Measurements from ENCODE around the gene FOXD4L6. TPM values are rescaled to one million over a fixed set of nuclear protein-coding genes. Genes with fewer than 3 reads are reported as not detected.
"Not testable (repeated sequence)": the region's sequence is repeated elsewhere in the genome, so short reads cannot be mapped to it uniquely, and the experiment has no call there.

FOXD4L6 gene
- total RNA-seq, 1 experiment from 2014 or later: 0.54 TPM

- H3K4me2 ChIP-seq (ENCODE audit: low read length); intact Hi-C loops (cut with micrococcal nuclease); H3K4me1 ChIP-seq (ENCODE audit: control insufficient read depth in 1 of 2, insufficient read depth in 2 of 2, low read length in 2 of 2); H2AFZ ChIP-seq (ENCODE audit: low read depth, low read length, poor library complexity, severe bottlenecking); RAD21 ChIA-PET (ENCODE audit: low non-redundant PET in 1 of 2, low total read pairs in 2 of 2, uncharacterized antibody in 2 of 2, unreplicated experiment in 2 of 2); H3K9me2 ChIP-seq (ENCODE audit: insufficient read depth); H3K27ac ChIP-seq (ENCODE audit: low read depth, low read length); CTCF ChIA-PET; ATAC-seq; H3K9me3 ChIP-seq (ENCODE audit: control insufficient read depth in 1 of 2, insufficient read depth in 1 of 2, low read depth in 1 of 2, low read length in 2 of 2); H3K4me3 ChIP-seq (replicated peaks in 1 of 2; ENCODE audit: low read depth in 1 of 2, low read length in 2 of 2); DNase-seq (ENCODE audit: low read depth, low spot score); H3K27me3 ChIP-seq (ENCODE audit: insufficient read depth, low read length); POLR2A ChIA-PET; H3K9ac ChIP-seq (ENCODE audit: low read length); H3K79me2 ChIP-seq (ENCODE audit: insufficient read depth, low read length); H4K20me1 ChIP-seq (ENCODE audit: insufficient read depth); BruUV-seq (replicated peaks); H3K36me3 ChIP-seq (ENCODE audit: control insufficient read depth in 1 of 2, insufficient read depth in 2 of 2, low read length in 2 of 2): not testable (repeated sequence)
Measured at GRCh38 chr9:41123812-41124211, 4.7 kb downstream of the FOXD4L6 start.

DNA sequence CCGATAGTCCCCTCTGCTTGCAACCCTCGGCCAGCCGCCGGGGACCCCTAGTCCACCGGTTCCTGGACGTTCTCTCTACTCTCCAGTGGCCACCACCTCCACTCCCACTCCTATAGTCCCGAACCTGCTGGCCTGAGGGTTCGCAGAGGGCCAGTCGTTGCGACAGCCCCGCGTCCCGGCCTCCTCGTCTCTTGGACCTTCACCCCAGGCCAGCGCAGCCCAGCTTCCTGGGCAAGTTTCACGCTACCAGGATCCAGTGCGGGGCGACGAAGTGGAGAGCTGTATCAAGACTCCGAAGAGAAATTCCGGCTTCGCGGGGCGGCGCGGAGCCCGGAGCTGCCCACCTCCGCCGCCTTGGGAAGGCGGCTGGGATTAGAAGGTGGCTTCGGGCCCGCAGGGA lies 5.1 kb downstream of the FOXD4L6 start:
- H3K9me2 ChIP-seq (ENCODE audit: insufficient read depth); H3K27me3 ChIP-seq (ENCODE audit: insufficient read depth, low read length); H3K4me1 ChIP-seq (ENCODE audit: control insufficient read depth in 1 of 2, insufficient read depth in 2 of 2, low read length in 2 of 2); H4K20me1 ChIP-seq (ENCODE audit: insufficient read depth); H3K79me2 ChIP-seq (ENCODE audit: insufficient read depth, low read length); H3K4me2 ChIP-seq (ENCODE audit: low read length); BruUV-seq (replicated peaks); H3K36me3 ChIP-seq (ENCODE audit: control insufficient read depth in 1 of 2, insufficient read depth in 2 of 2, low read length in 2 of 2); CTCF ChIA-PET; H3K27ac ChIP-seq (ENCODE audit: low read depth, low read length); ATAC-seq; H3K4me3 ChIP-seq (replicated peaks in 1 of 2; ENCODE audit: low read depth in 1 of 2, low read length in 2 of 2); H3K9ac ChIP-seq (ENCODE audit: low read length); H2AFZ ChIP-seq (ENCODE audit: low read depth, low read length, poor library complexity, severe bottlenecking); H3K9me3 ChIP-seq (ENCODE audit: control insufficient read depth in 1 of 2, insufficient read depth in 1 of 2, low read depth in 1 of 2, low read length in 2 of 2); POLR2A ChIA-PET; RAD21 ChIA-PET (ENCODE audit: low non-redundant PET in 1 of 2, low total read pairs in 2 of 2, uncharacterized antibody in 2 of 2, unreplicated experiment in 2 of 2); intact Hi-C loops (cut with micrococcal nuclease); DNase-seq (ENCODE audit: low read depth, low spot score): not testable (repeated sequence)

GRCh38 chr9:41120696-41121095 lies 7.8 kb downstream of the FOXD4L6 start:
- ATAC-seq; CTCF ChIA-PET; H3K9me2 ChIP-seq (ENCODE audit: insufficient read depth); intact Hi-C loops (cut with micrococcal nuclease); BruUV-seq (replicated peaks); H3K27me3 ChIP-seq (ENCODE audit: insufficient read depth, low read length); H3K9me3 ChIP-seq (ENCODE audit: control insufficient read depth in 1 of 2, insufficient read depth in 1 of 2, low read depth in 1 of 2, low read length in 2 of 2); H3K36me3 ChIP-seq (ENCODE audit: control insufficient read depth in 1 of 2, insufficient read depth in 2 of 2, low read length in 2 of 2); H3K9ac ChIP-seq (ENCODE audit: low read length); H3K4me1 ChIP-seq (ENCODE audit: control insufficient read depth in 1 of 2, insufficient read depth in 2 of 2, low read length in 2 of 2); H3K4me2 ChIP-seq (ENCODE audit: low read length); H4K20me1 ChIP-seq (ENCODE audit: insufficient read depth); H3K27ac ChIP-seq (ENCODE audit: low read depth, low read length); RAD21 ChIA-PET (ENCODE audit: low non-redundant PET in 1 of 2, low total read pairs in 2 of 2, uncharacterized antibody in 2 of 2, unreplicated experiment in 2 of 2); H3K79me2 ChIP-seq (ENCODE audit: insufficient read depth, low read length); DNase-seq (ENCODE audit: low read depth, low spot score); POLR2A ChIA-PET; H3K4me3 ChIP-seq (replicated peaks in 1 of 2; ENCODE audit: low read depth in 1 of 2, low read length in 2 of 2); H2AFZ ChIP-seq (ENCODE audit: low read depth, low read length, poor library complexity, severe bottlenecking): not testable (repeated sequence)

DNA sequence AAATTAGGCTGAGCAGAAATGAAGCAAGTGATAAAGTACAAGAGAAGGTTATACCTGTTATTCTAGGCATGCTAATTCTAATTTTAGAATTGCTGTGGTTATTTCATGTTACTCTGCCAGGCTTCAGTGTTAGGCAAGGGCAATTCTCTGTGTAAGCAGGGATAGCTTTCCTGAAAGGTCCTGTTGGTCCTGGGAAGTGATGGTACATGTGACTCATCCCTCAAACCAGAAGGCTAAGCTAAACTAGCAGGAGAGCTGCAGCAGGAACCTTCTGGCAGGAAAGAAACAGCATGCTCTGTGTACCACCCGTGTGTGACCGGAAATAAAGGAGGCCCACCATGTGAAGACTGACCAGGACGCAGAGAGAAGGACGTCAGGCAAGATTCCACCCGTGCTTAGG lies 8.8 kb downstream of the FOXD4L6 start:
- H3K4me1 ChIP-seq (ENCODE audit: control insufficient read depth in 1 of 2, insufficient read depth in 2 of 2, low read length in 2 of 2); H3K27ac ChIP-seq (ENCODE audit: low read depth, low read length); H3K36me3 ChIP-seq (ENCODE audit: control insufficient read depth in 1 of 2, insufficient read depth in 2 of 2, low read length in 2 of 2); CTCF ChIA-PET; H3K27me3 ChIP-seq (ENCODE audit: insufficient read depth, low read length); BruUV-seq (replicated peaks); RAD21 ChIA-PET (ENCODE audit: low non-redundant PET in 1 of 2, low total read pairs in 2 of 2, uncharacterized antibody in 2 of 2, unreplicated experiment in 2 of 2); H3K9me2 ChIP-seq (ENCODE audit: insufficient read depth); intact Hi-C loops (cut with micrococcal nuclease); ATAC-seq; H3K4me2 ChIP-seq (ENCODE audit: low read length); H3K4me3 ChIP-seq (replicated peaks in 1 of 2; ENCODE audit: low read depth in 1 of 2, low read length in 2 of 2); POLR2A ChIA-PET; H4K20me1 ChIP-seq (ENCODE audit: insufficient read depth); H3K9ac ChIP-seq (ENCODE audit: low read length); H2AFZ ChIP-seq (ENCODE audit: low read depth, low read length, poor library complexity, severe bottlenecking); H3K79me2 ChIP-seq (ENCODE audit: insufficient read depth, low read length); DNase-seq (ENCODE audit: low read depth, low spot score); H3K9me3 ChIP-seq (ENCODE audit: control insufficient read depth in 1 of 2, insufficient read depth in 1 of 2, low read depth in 1 of 2, low read length in 2 of 2): not testable (repeated sequence)

- H3K9me2 ChIP-seq (ENCODE audit: insufficient read depth); H3K27me3 ChIP-seq (ENCODE audit: insufficient read depth, low read length); H3K9ac ChIP-seq (ENCODE audit: low read length); intact Hi-C loops (cut with micrococcal nuclease); H2AFZ ChIP-seq (ENCODE audit: low read depth, low read length, poor library complexity, severe bottlenecking); H3K9me3 ChIP-seq (ENCODE audit: control insufficient read depth in 1 of 2, insufficient read depth in 1 of 2, low read depth in 1 of 2, low read length in 2 of 2); H3K36me3 ChIP-seq (ENCODE audit: control insufficient read depth in 1 of 2, insufficient read depth in 2 of 2, low read length in 2 of 2); DNase-seq (ENCODE audit: low read depth, low spot score); BruUV-seq (replicated peaks); H3K27ac ChIP-seq (ENCODE audit: low read depth, low read length); H3K4me2 ChIP-seq (ENCODE audit: low read length); H4K20me1 ChIP-seq (ENCODE audit: insufficient read depth); H3K4me3 ChIP-seq (replicated peaks in 1 of 2; ENCODE audit: low read depth in 1 of 2, low read length in 2 of 2); POLR2A ChIA-PET; H3K79me2 ChIP-seq (ENCODE audit: insufficient read depth, low read length); H3K4me1 ChIP-seq (ENCODE audit: control insufficient read depth in 1 of 2, insufficient read depth in 2 of 2, low read length in 2 of 2); CTCF ChIA-PET; RAD21 ChIA-PET (ENCODE audit: low non-redundant PET in 1 of 2, low total read pairs in 2 of 2, uncharacterized antibody in 2 of 2, unreplicated experiment in 2 of 2): not testable (repeated sequence)
- ATAC-seq: peak; percentile 30; the same call in 1 of the 2 replicates
Measured at GRCh38 chr9:41119311-41119710, 9.2 kb downstream of the FOXD4L6 start.

Measured in HCT116 (cell line).